DOHH2 (cell line): ENCODE measurements around the gene CFTR.

Experiments
- H3F3A ChIP-seq: fragments of 200-600 bp; sonication (generic), shearing (Covaris generic); 2 replicates; pipeline ENCODE4 v1.6.0; 2016; ENCODE audit warnings: antibody characterized with exemption, mild to moderate bottlenecking; ENCODE audit not compliant: control insufficient read depth, insufficient read depth
- H3K27ac ChIP-seq: fragments of 200-600 bp; sonication (generic); 2 replicates; pipeline ENCODE4 v1.5.1; 2014; ENCODE audit warnings: low read depth, mild to moderate bottlenecking, low read length, moderate library complexity
- H3K27me3 ChIP-seq: fragments of 200-600 bp; sonication (generic); 2 replicates; pipeline ENCODE4 v1.6.1; 2014; ENCODE audit warnings: mild to moderate bottlenecking, low read length, mixed read lengths; ENCODE audit not compliant: control insufficient read depth
- H3K36me3 ChIP-seq: fragments of 200-600 bp; sonication (generic); 2 replicates; pipeline ENCODE4 v1.6.1; 2014; ENCODE audit warnings: mild to moderate bottlenecking, low read length, moderate library complexity, mixed read lengths; ENCODE audit not compliant: control insufficient read depth
- H3K4me1 ChIP-seq: fragments of 200-600 bp; sonication (generic); 2 replicates; pipeline ENCODE4 v1.6.1; 2014; ENCODE audit warnings: mild to moderate bottlenecking, low read length, mixed read lengths; ENCODE audit not compliant: control insufficient read depth
- H3K4me2 ChIP-seq: fragments of 200-600 bp; sonication (generic); 2 replicates; pipeline ENCODE4 v1.6.0; 2014; ENCODE audit warnings: mild to moderate bottlenecking, low read length, moderate library complexity
- H3K4me3 ChIP-seq: fragments of 200-600 bp; sonication (generic); 2 replicates; pipeline ENCODE4 v1.5.1; 2014; ENCODE audit warnings: mild to moderate bottlenecking, low read length, mixed read lengths
- H3K79me2 ChIP-seq: fragments of 200-600 bp; sonication (generic); 2 replicates; pipeline ENCODE4 v1.6.1; 2014; ENCODE audit warnings: mild to moderate bottlenecking, low read length, mixed read lengths; ENCODE audit not compliant: control insufficient read depth
- H3K9me2 ChIP-seq: fragments of 200-600 bp; sonication (generic); replicated peaks from 2 replicates; pipeline ENCODE4 v1.6.1; 2014; ENCODE audit warnings: mild to moderate bottlenecking, low read length, mixed read lengths; ENCODE audit not compliant: control insufficient read depth
- H3K9me3 ChIP-seq: fragments of 200-600 bp; sonication (generic); 2 replicates; pipeline ENCODE4 v1.6.1; 2014; ENCODE audit warnings: antibody characterized with exemption, low read length, mixed read lengths; ENCODE audit not compliant: control insufficient read depth, insufficient read depth
- H4K20me1 ChIP-seq: fragments of 200-600 bp; sonication (generic); 2 replicates; pipeline ENCODE4 v1.6.0; 2014; ENCODE audit warnings: low read depth, mild to moderate bottlenecking, antibody characterized with exemption, low read length, moderate library complexity; ENCODE audit not compliant: control insufficient read depth, insufficient read depth
- EZH2phosphoT487 ChIP-seq: fragments of 200-600 bp; sonication (generic); IDR thresholded peaks from 2 replicates; pipeline ENCODE4 v1.6.1; 2017; ENCODE audit warnings: borderline replicate concordance, mild to moderate bottlenecking, antibody characterized with exemption, low read length, moderate library complexity, mixed read lengths
- TF ChIP-seq, protein P1 (sequence below): fragments of 200-600 bp; sonication (generic); IDR thresholded peaks from one replicate; pipeline ENCODE4 v1.5.1; 2014; ENCODE audit warnings: antibody characterized with exemption, mild to moderate bottlenecking, low read depth, low read length; ENCODE audit not compliant: poor library complexity, severe bottlenecking

CFTR gene

GRCh38 chr7:117654780-117655179 is 175.0 kb downstream of the CFTR start:
- Histone ChIP-seq H3K9me2 (no peaks in the 10 kb centered on the region), H3K79me2 (no peaks in the 10 kb centered on the region), H3K36me3 (no peaks in the 10 kb centered on the region), H3K27me3 (no peaks in the 10 kb centered on the region), H3K9me3 (no peaks in the 10 kb centered on the region), H3K4me1 (no peaks in the 10 kb centered on the region), H4K20me1 (no peaks in the 10 kb centered on the region), H3K27ac (no peak overlapping the region), H3K4me3 (no peak overlapping the region), H3F3A (no peaks in the 10 kb centered on the region), H3K4me2 (no peak overlapping the region)
- TF ChIP-seq, protein P1, sequence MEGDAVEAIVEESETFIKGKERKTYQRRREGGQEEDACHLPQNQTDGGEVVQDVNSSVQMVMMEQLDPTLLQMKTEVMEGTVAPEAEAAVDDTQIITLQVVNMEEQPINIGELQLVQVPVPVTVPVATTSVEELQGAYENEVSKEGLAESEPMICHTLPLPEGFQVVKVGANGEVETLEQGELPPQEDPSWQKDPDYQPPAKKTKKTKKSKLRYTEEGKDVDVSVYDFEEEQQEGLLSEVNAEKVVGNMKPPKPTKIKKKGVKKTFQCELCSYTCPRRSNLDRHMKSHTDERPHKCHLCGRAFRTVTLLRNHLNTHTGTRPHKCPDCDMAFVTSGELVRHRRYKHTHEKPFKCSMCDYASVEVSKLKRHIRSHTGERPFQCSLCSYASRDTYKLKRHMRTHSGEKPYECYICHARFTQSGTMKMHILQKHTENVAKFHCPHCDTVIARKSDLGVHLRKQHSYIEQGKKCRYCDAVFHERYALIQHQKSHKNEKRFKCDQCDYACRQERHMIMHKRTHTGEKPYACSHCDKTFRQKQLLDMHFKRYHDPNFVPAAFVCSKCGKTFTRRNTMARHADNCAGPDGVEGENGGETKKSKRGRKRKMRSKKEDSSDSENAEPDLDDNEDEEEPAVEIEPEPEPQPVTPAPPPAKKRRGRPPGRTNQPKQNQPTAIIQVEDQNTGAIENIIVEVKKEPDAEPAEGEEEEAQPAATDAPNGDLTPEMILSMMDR = no peak
- no peak for TF ChIP-seq EZH2phosphoT487

DNA sequence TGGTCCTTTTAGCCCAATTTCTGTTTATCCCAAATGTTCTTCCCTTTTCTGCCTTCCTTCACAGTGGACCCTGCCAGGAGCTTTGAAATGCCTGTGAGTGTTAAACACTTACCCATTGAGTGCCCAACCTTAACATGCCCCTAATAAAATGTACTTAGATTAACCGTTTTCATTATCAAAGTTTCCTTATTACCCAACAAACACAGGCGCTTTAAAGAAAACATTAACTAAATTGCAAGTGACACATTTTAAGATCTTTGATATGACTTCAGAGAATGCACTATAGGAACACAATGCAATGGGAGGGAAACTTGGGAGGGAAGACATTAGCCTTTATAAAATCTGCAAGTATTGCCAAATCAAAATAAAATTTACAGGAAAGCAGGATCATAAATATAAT is 177.0 kb downstream of the CFTR start:
- TF ChIP-seq EZH2phosphoT487 = no peak
- TF ChIP-seq, protein P1 = no peak
- Histone ChIP-seq H3K4me3 (no peak overlapping the region), H3K27ac (no peak overlapping the region), H3K9me2 (no peaks in the 10 kb centered on the region), H3K27me3 (no peaks in the 10 kb centered on the region), H3K79me2 (no peaks in the 10 kb centered on the region), H4K20me1 (no peaks in the 10 kb centered on the region), H3F3A (no peaks in the 10 kb centered on the region), H3K4me2 (no peak overlapping the region), H3K4me1 (no peaks in the 10 kb centered on the region), H3K9me3 (no peaks in the 10 kb centered on the region), H3K36me3 (no peaks in the 10 kb centered on the region)

DNA sequence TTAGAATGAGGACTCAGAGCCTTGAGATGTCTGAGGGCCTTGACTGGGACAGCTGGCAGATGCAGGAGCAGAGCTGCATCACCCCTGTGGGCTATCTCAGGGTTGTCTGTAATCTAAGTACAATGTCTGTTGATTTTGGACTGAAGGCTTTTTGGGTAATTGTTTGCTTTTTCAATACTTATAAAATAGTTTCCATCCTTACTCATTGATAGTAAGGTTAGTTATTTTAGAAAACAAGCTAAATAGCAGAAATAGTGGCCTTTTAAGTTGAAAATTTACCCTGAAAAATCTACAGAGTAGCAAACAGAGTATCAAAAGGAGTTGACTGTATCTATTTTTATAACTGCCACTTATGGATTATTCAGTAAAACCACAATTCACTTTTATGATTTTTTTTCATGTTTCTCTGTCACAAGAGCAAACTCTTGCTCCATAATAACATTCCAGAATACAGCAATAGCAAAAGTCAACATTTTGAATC is 179.7 kb downstream of the CFTR start:
- TF ChIP-seq EZH2phosphoT487 = no peak
- TF ChIP-seq, protein P1 = no peak
- Histone ChIP-seq H3K4me2 (no peak overlapping the region), H3K27me3 (no peaks in the 10 kb centered on the region), H3K79me2 (no peaks in the 10 kb centered on the region), H3K27ac (no peak overlapping the region), H3K9me2 (no peaks in the 10 kb centered on the region), H3K4me3 (no peak overlapping the region), H3K9me3 (no peaks in the 10 kb centered on the region), H3K36me3 (no peaks in the 10 kb centered on the region), H3F3A (no peaks in the 10 kb centered on the region), H4K20me1 (no peaks in the 10 kb centered on the region), H3K4me1 (no peaks in the 10 kb centered on the region)
